Measurements from ENCODE around the gene ADPRM.

DNA sequence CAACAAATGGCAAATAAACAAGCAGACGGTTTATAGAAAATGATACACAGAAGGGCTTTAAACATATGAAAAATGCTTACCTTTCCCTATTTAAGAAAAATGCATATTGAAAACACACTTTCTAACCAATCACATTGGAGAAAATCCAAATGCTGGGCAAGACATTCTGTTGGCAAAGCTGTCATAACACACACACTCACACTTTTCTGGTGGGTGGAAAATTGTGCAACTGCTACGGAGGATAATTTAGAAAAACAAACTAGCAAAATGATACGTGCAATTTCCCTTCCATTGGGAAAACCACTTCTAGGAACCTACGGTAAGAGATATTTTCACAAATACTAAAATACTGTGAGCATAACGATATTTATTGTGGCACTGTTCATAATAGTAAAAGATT is 30.5 kb upstream of the ADPRM start:
- TF ChIP-seq CTCF (conservative IDR thresholded peaks at IDR 0.05 in 1 of 2, IDR thresholded peaks at IDR 0.05 in 1 of 2; ENCODE audit: low read depth in 1 of 2, low read length in 2 of 2) (no peak), EZH2 (IDR thresholded peaks at IDR 0.05; ENCODE audit: low read length, missing control alignments) (no peak)
